SKM-1 (cell line): ENCODE results near the gene CFAP44.
"Not testable (repeated sequence)": the region's sequence is repeated elsewhere in the genome, so short reads cannot be mapped to it uniquely, and the experiment has no call there.

Source experiments
- DNase-seq: peaks from one replicate; lab custom pipeline; 2025; ENCODE audit not compliant: unreplicated experiment; lab: John Stamatoyannopoulos, UW

CFAP44 gene

GRCh38 chr3:113441051-113441770, at the start of gene CFAP44:
Gene CFAP44, minus strand, starts transcription at chr3:113441493. Its CDS starts 7,829 bp downstream, at chr3:113433664.
- no peak for DNase-seq

- no peak for DNase-seq
These were observed 43.9 kb upstream of the CFAP44 start for GRCh38 chr3:113485161-113485609.

- no peak for DNase-seq
These were observed 27.2 kb upstream of the CFAP44 start for GRCh38 chr3:113468539-113468938.

- no peak for DNase-seq
These were observed 20.2 kb upstream of the CFAP44 start for GRCh38 chr3:113461488-113461887.

GRCh38 chr3:113458554-113458953, 17.3 kb upstream of the CFAP44 start:
- DNase-seq, result not testable (repeated sequence)

- DNase-seq, result no peak
These were observed 14.2 kb upstream of the CFAP44 start for GRCh38 chr3:113455446-113455845.

- no peak for DNase-seq
These were observed 13.3 kb upstream of the CFAP44 start for GRCh38 chr3:113454630-113455029.

GRCh38 chr3:113454057-113454456, 12.8 kb upstream of the CFAP44 start:
- DNase-seq, result no peak

- no peak for DNase-seq
These were observed 9.6 kb upstream of the CFAP44 start for GRCh38 chr3:113450911-113451310.

- no peak for DNase-seq
These were observed 1.7 kb downstream of the CFAP44 start for GRCh38 chr3:113439606-113440005.

GRCh38 chr3:113438224-113438623, 3.1 kb downstream of the CFAP44 start:
- no peak for DNase-seq

- no peak for DNase-seq
These were observed 3.9 kb downstream of the CFAP44 start for GRCh38 chr3:113437411-113437810.

- no peak for DNase-seq
These were observed 4.5 kb downstream of the CFAP44 start for GRCh38 chr3:113436809-113437208.

GRCh38 chr3:113431811-113432210, 9.5 kb downstream of the CFAP44 start:
- DNase-seq, result no peak

- DNase-seq, result no peak
These were observed 12.7 kb downstream of the CFAP44 start for GRCh38 chr3:113428581-113428980.

GRCh38 chr3:113423699-113424098, 17.6 kb downstream of the CFAP44 start:
- DNase-seq, result no peak

- no peak for DNase-seq
These were observed 20.2 kb downstream of the CFAP44 start for GRCh38 chr3:113421082-113421481.

GRCh38 chr3:113409676-113410075, 31.6 kb downstream of the CFAP44 start:
- DNase-seq, result no peak

- DNase-seq, result no peak
These were observed 36.1 kb downstream of the CFAP44 start for GRCh38 chr3:113405180-113405579.

- no peak for DNase-seq
These were observed 36.7 kb downstream of the CFAP44 start for GRCh38 chr3:113404637-113405036.
